Ovary (tissue), 3 donors: Measurements from ENCODE around the gene CPZ.

Experiments
- CTCF ChIP-seq, 3 donors: fragments of 450-650 bp in 2 of 3; fragments of 200-600 bp in 1 of 3; IDR thresholded peaks; one replicate each; pipeline versions ENCODE4 v1.5.1 to v1.8.0; 2016 to 2022; ENCODE audit warnings: antibody characterized with exemption in 3 of 3, mild to moderate bottlenecking in 1 of 3
- EP300 ChIP-seq: sonication (generic); formaldehyde crosslinking; IDR thresholded peaks from one replicate; pipeline ENCODE4 v1.6.1; 2017; ENCODE audit warnings: antibody characterized with exemption
- POLR2A ChIP-seq: fragments of 450-650 bp; IDR thresholded peaks from one replicate; pipeline ENCODE4 v1.6.1; 2017; ENCODE audit warnings: antibody characterized with exemption, mild to moderate bottlenecking, moderate library complexity
- donor health status: DM: no; HTN: no; CAD: no.

- no peak for TF ChIP-seq CTCF (IDR thresholded peaks at IDR 0.05)
- no peak for TF ChIP-seq POLR2A
- no peak for TF ChIP-seq EP300
Measured at GRCh38 chr4:8614365-8615193, 22.0 kb downstream of the CPZ start.
